K562 (cell line): ENCODE measurements around the gene LRIT1. TPM values are rescaled to one million over a fixed set of nuclear protein-coding genes. Genes with fewer than 3 reads are reported as not detected.
A peak's percentile ranks its signal among the peaks of the same experiment; 100 is the strongest.

Source experiments
- ATAC-seq: fragments of 200-7000 bp; cut with Tn5 transposase; 3 replicates; pipeline ENCODE4 v1.9.1; 2020; ENCODE audit warnings: moderate library complexity
- BruUV-seq: library from RNA; stranded (reverse); fragments of 400-500 nt; replicated peaks from 2 replicates; lab custom pipeline; 2021; lab: Mats Ljungman, UMichigan
- CTCF ChIA-PET: fragments of 300-600 bp; formaldehyde crosslinking; extraction: SDS; loops from one replicate; lab custom pipeline; 2021; ENCODE audit warnings: low intra/inter-chr PET ratio; lab: Yijun Ruan, JAX
- POLR2A ChIA-PET: fragments of 300-600, 350-650 bp; sonication (Branson Sonifier 250); formaldehyde crosslinking; extraction: SDS; loops from one replicate; lab custom pipeline; 2021; ENCODE audit warnings: antibody characterized with exemption, inconsistent platforms; lab: Yijun Ruan, JAX
- DNase-seq, 4 experiments: peaks; one replicate each; pipeline versions ENCODE4 v3.0.0 to v3.0.0-alpha.2; 2011 to 2018; ENCODE audit warnings: low spot score in 3 of 4, mixed read lengths in 3 of 4; ENCODE audit errors: extremely low read depth in 1 of 4
- FAIRE-seq: peaks from 2 replicates; lab custom pipeline; 2011; peaks lifted over from hg19 to GRCh38; lab: Jason Lieb, UNC
- H2AFZ ChIP-seq: 2 replicates; pipeline ENCODE4 v1.6.0; 2011; ENCODE audit warnings: low read depth, low read length, control low read depth, inconsistent platforms
- H3K27ac ChIP-seq: fragments of 200-600 bp; 3 replicates; pipeline ENCODE4 v1.8.0; 2011; ENCODE audit warnings: low read depth, mild to moderate bottlenecking, control low read depth, inconsistent platforms, low read length, moderate library complexity, mixed read lengths; ENCODE audit errors: extremely low read depth
- H3K27me3 ChIP-seq, 2 experiments: fragments of 300-600 bp in 1 of 2; 2 replicates in 1 of 2; 3 replicates in 1 of 2; pipeline versions ENCODE4 v1.6.0 to v1.8.0; 2011; ENCODE audit warnings: inconsistent platforms in 2 of 2, low read length in 2 of 2, mild to moderate bottlenecking in 1 of 2, mixed read lengths in 1 of 2, moderate library complexity in 1 of 2; ENCODE audit not compliant: control insufficient read depth in 2 of 2, insufficient read depth in 2 of 2
- H3K36me3 ChIP-seq: fragments of 300-600 bp; 3 replicates; pipeline ENCODE4 v1.8.0; 2011; ENCODE audit warnings: mild to moderate bottlenecking, low read length, inconsistent platforms; ENCODE audit not compliant: control insufficient read depth, insufficient read depth
- H3K4me1 ChIP-seq, 2 experiments: fragments of 200-600 bp in 1 of 2; replicated peaks in 1 of 2; 2 replicates in 1 of 2; 3 replicates in 1 of 2; pipeline versions ENCODE4 v1.5.1 to v1.8.0; 2011; ENCODE audit warnings: inconsistent platforms in 2 of 2, low read length in 2 of 2, mild to moderate bottlenecking in 1 of 2, mixed read lengths in 1 of 2, moderate library complexity in 1 of 2; ENCODE audit not compliant: control insufficient read depth in 2 of 2, insufficient read depth in 2 of 2
- H3K4me2 ChIP-seq: 2 replicates; pipeline ENCODE4 v1.6.1; 2011; ENCODE audit warnings: low read length, control low read depth, inconsistent platforms, mixed read lengths; ENCODE audit not compliant: insufficient read depth
- H3K4me3 ChIP-seq: fragments of 200-600 bp; sonication (generic), shearing (Covaris generic); 2 replicates; pipeline ENCODE4 v1.5.1; 2016; ENCODE audit warnings: control low read depth, inconsistent platforms
- H3K79me2 ChIP-seq: fragments of 200-600 bp; 3 replicates; pipeline ENCODE4 v1.8.0; 2011; ENCODE audit warnings: low read length, inconsistent platforms; ENCODE audit not compliant: control insufficient read depth, insufficient read depth
- H3K9ac ChIP-seq, 2 experiments: 2 replicates each; pipeline versions ENCODE4 v1.6.0 to v1.6.1; 2011; ENCODE audit warnings: low read depth in 2 of 2, low read length in 2 of 2, control low read depth in 1 of 2, inconsistent platforms in 1 of 2, mild to moderate bottlenecking in 1 of 2, mixed read lengths in 1 of 2; ENCODE audit not compliant: insufficient read depth in 1 of 2
- H3K9me1 ChIP-seq: one replicate; pipeline ENCODE4 v1.6.0; 2011; ENCODE audit warnings: inconsistent platforms, mild to moderate bottlenecking, low read length, moderate library complexity; ENCODE audit not compliant: control insufficient read depth, insufficient read depth
- H3K9me3 ChIP-seq: replicated peaks from 2 replicates; pipeline ENCODE4 v1.5.1; 2011; ENCODE audit warnings: low read depth, low read length, inconsistent platforms; ENCODE audit not compliant: control insufficient read depth, insufficient read depth
- H4K20me1 ChIP-seq: replicated peaks from 2 replicates; pipeline ENCODE4 v1.6.1; 2011; ENCODE audit warnings: low read length, inconsistent platforms, mixed read lengths; ENCODE audit not compliant: control insufficient read depth, insufficient read depth
- HNRNPK ChIP-seq: fragments of 200-400 bp; formaldehyde crosslinking; IDR thresholded peaks from one replicate; pipeline ENCODE4 v1.6.1; 2018; ENCODE audit warnings: mild to moderate bottlenecking, low read depth, low read length; ENCODE audit not compliant: poor library complexity, severe bottlenecking
- ZMIZ1 ChIP-seq, 2 experiments: fragments of 150-350 bp in 1 of 2; IDR thresholded peaks; 2 replicates each; pipeline ENCODE4 v1.6.1; 2012 to 2016; ENCODE audit warnings: low read depth in 2 of 2, low read length in 2 of 2, mild to moderate bottlenecking in 1 of 2, moderate library complexity in 1 of 2
- ZNF174 ChIP-seq: fragments of 250-450 bp; sonication (Bioruptor Pico); IDR thresholded peaks from 2 replicates; pipeline ENCODE4 v1.4.0; 2020; ENCODE audit warnings: mild to moderate bottlenecking
- in situ Hi-C: fragments of 300-500 bp; cut with MboI; formaldehyde crosslinking; loops from 4 replicates; pipeline ENCODE4 v1.15.0; 2018; ENCODE audit warnings: inconsistent platforms, mixed read lengths
- intact Hi-C: fragments of 100-400 bp; cut with micrococcal nuclease; formaldehyde crosslinking; loops from 2 replicates; pipeline ENCODE4 v1.14.2; 2022
- polyA plus RNA-seq, 8 experiments: library from polyadenylated mRNA; depleted of rRNA in 4 of 8; stranded (reverse) in 5 of 8; unstranded in 3 of 8; fragments of >200 nt; fragmentation: Nextera tagmentation in 2 of 8; fragmentation: Illumina TruSeq in 1 of 8; extraction: Ambion mirVana in 2 of 8; extraction: Trizol in 1 of 8; gene quantifications; 2 replicates each; pipeline versions ENCODE4 v1.2.1 to v1.2.3, GENCODE V29; 2011 to 2014; ENCODE audit warnings: inconsistent platforms in 1 of 8, missing spikeins in 1 of 8
- total RNA-seq, 7 experiments: library from RNA; depleted of rRNA in 6 of 7; stranded (reverse); fragments of >200 nt in 6 of 7; fragmentation: Illumina TruSeq in 2 of 7; extraction: Trizol in 2 of 7; gene quantifications; 2 replicates each; pipeline versions ENCODE4 v1.2.1 to v1.2.3, GENCODE V29; 2011 to 2021; ENCODE audit warnings: low replicate concordance in 1 of 7
- TF ChIP-seq, protein P1 (sequence below): fragments of 450-650 bp; IDR thresholded peaks from 2 replicates; pipeline ENCODE4 v1.6.1; 2016; ENCODE audit warnings: missing biosample characterization, missing genetic modification characterization

Gene LRIT1
- total and polyA plus RNA-seq, 9 of the 15 experiments (the other 6 are each of a cell fraction or from before 2014, with no cell fraction given): not detected

- CTCF ChIA-PET: no interaction called here
- ATAC-seq (no peak), DNase-seq (no peak), FAIRE-seq (no peak)
- no peaks in the 10 kb centered on the region for H3K36me3 ChIP-seq
- no peaks in the 10 kb centered on the region for H3K27me3 ChIP-seq
- no peaks in the 10 kb centered on the region for H4K20me1 ChIP-seq
- H3K79me2 ChIP-seq: no peaks in the 10 kb centered on the region
- H3K4me1 ChIP-seq: no peaks in the 10 kb centered on the region; a peak in 1 of 5 replicates
- H3K9me1 ChIP-seq: no peaks in the 10 kb centered on the region
- H2AFZ ChIP-seq: no peak overlapping the region
- TF ChIP-seq HNRNPK: peak; percentile 68
- no peak for TF ChIP-seq ZMIZ1 (IDR thresholded peaks at IDR 0.05; ENCODE audit: low read depth in 2 of 2, low read length in 2 of 2)
- TF ChIP-seq, protein P1, sequence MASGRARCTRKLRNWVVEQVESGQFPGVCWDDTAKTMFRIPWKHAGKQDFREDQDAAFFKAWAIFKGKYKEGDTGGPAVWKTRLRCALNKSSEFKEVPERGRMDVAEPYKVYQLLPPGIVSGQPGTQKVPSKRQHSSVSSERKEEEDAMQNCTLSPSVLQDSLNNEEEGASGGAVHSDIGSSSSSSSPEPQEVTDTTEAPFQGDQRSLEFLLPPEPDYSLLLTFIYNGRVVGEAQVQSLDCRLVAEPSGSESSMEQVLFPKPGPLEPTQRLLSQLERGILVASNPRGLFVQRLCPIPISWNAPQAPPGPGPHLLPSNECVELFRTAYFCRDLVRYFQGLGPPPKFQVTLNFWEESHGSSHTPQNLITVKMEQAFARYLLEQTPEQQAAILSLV: no peak
- TF ChIP-seq ZNF174: no peak
- H3K27ac ChIP-seq: no peak overlapping the region
- BruUV-seq: no TSS peak
- POLR2A ChIA-PET: no interaction called here
- H3K9me3 ChIP-seq: no peaks in the 10 kb centered on the region
- in situ Hi-C loops: no loop called here
- no peak overlapping the region for H3K4me2 ChIP-seq
- no peak overlapping the region for H3K4me3 ChIP-seq
- no peak overlapping the region for H3K9ac ChIP-seq
- intact Hi-C loops: no loop called here
Observed at GRCh38 chr10:84286695-84287094, 45.3 kb upstream of the LRIT1 start.
